T1000 (cell line): ENCODE measurements around the gene BARX1.
"Not testable (repeated sequence)": the region's sequence is repeated elsewhere in the genome, so short reads cannot be mapped to it uniquely, and the experiment has no call there.

Experiments used
- DNase-seq: peaks from one replicate; lab custom pipeline; 2025; ENCODE audit warnings: mixed read lengths; lab: John Stamatoyannopoulos, UW

Gene BARX1

DNA sequence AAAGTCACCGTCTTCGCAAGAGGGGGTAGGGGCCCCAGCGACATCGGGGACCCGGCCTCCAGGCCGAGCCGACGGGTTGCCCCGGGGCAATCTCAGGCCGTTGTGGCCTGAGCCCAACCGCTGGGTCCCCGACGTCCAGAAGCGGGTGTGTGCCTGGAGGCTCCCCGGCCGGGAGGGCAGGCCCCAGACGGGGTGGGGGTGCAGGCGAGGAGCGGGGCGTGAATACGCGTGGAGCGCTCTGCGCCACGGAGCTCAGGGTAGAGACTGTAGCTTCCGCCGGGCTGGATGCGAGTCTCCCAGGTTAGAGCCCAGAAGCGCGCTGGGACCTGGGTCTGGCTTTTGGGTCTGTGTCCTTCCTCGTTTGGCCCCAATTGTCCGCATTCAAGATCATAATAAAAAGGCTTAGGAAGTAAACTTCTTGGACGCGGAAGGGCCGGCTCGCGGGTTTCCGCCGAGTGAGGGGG, 3.5 kb downstream of the BARX1 start:
- no peak for DNase-seq

DNA sequence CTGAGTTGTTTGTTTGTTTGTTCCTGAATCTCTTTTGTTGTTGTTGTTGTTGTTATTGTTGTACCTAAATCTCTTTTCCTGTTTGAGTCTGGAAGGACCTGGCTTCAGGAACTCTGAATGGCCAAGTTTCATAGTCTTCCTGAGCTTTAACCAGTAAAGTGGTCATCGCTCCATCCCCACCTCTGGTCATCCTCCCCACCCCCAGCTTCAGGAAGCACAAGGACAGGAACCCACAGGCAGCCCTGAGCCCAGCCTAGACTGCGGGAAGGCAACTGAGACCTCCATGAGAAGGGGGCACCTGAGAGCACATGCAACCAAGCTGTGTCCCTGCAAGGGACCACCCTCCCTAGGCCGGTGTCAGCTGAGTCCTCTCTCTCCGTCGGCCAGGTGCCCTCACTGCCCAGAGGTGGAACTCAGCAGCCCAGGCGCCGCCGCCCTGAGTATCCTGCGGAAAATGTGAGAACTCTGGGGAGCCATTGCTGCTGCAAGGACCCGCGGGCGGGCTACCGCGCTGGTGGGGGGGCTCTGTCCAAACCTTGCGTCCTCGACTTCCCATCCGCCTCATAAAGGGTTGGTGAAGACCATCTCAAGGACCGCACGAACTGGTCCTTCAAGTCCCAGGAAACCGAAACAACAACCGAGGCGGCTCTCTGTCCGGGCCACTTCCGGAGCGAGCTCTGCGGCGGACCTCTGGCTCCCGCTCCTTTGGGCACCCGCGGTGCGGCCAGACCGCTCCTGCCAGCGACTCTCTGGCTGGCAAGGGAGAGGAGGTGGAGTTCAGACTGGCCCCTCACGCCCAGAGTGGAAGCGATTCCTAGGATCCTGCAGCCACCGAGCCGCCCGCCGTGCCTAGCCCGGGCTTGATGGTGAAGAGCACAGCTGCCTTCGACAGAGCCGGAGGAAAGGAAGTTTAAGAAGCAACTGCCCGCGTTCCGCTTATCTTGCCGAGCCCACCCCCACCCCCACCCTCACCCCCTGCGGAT, 4.2 kb downstream of the BARX1 start:
- DNase-seq, result no peak

DNA sequence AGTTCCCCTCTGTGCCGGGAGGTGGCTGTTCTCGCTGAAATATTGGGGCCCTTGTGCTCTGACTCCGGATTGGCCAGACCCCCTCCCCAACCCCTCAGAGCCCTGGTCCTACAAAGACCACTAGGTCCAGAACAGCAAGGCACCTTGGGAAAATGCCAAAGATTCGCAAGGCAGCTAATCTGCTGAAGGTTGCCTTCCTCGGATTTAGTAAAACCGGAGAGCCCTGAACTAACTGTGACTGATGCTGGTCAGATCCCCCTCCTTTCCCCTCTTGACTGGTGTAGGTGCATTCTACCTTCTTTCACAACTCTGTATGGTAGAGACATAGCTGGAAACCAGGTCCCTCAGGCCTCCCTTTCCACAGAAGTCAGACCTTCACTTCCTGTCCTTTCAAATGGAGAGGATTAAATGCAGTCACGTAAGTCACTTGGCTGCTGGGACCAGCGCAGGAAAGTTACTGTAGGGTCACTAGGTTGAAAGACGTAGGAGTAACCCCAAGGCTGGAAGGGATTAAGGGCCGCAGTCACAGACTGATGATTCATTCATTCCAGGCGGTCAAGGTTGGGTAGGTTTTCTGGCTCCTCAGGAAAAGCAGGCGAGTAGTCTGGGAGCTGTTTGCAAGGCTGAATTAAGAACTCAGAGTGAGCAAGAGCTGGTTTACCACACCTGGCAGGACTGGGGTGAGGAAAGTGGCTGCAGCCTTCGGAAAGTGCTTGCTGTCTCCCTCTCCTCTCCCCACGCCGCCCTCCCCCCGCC, 5.3 kb downstream of the BARX1 start:
- no peak for DNase-seq

DNA sequence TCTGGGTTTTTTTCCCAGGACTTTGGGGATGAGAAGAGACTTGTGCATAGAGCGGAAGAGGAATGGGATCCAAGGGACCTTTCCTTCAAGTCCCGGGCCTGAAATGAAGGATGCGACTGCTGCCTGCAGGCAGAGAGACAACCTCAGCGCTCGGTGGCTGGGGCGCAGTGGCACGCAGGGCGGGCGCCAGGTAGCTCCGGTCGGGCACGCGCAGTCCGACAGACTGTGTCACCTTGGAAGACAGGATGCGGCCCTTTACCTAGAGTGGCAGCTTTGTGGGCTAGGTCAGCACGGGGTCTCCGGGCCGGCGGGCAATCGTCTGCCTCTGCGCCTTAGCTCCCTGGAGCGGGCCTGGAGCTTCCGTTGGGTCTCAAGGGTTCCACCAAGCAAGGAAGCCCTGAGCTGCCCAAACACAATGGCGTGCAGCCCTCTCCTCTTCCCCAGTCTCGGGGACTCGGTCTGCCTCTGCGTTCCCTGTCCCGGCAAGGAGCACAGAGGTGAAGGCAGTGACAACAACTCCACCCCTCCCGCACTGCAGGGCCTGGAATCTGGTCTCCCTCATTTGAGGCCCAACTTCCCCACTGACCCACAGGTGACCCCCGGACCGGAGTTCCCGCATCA, 6.0 kb downstream of the BARX1 start:
- DNase-seq, result no peak

GRCh38 chr9:93948441-93949072, 6.6 kb downstream of the BARX1 start:
- DNase-seq, result no peak

DNA sequence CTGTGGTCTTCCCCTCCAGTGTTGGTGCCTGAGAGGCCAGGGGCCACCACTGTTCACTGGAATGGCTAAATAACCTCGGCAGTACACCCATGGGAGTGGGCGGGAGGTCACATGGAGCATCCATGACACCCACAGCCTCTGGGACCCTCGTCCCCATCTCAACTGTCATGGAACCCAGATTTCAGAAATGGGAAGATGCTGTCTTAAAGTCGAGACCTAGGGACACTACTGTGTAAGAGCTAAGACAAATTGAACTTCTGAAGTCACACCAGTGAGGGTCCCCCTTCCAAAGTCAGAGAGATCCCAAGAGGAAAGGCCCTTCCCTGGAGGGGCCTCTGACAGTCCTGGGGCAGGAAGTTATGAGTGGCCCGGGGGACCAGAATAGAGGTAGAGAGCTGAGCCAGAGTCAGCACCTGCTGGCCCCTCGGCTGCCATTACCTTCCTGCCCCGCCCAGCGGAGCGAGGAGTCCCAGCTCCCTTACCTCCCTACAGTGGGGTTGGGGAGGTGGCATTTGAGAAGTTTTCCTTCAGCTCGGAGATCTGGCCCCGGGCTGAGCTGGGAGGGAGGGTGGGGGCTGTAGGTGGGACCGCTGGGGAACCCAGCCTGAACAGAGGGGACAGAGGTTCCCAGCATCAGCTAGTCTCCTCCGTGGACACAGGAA, 7.6 kb downstream of the BARX1 start:
- no peak for DNase-seq

DNA sequence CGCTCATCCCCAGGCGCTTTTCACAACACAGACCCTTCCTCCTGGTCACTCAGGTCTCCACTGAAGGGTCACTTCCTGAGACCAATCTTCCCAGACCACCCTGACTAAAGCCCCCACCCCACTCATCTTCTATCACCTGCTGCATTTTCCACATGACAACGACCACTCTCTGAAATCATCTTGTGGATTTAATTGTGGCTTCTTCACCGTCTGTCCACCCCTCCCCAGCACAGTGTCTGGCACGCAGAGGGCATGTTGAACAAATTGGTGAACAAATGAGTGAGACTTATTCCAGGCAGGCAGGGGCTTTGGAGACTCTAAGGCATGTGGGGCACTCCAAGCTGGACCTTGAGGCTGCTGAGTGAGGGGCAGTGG, 8.8 kb downstream of the BARX1 start:
- no peak for DNase-seq

- no peak for DNase-seq
Measured at GRCh38 chr9:93945400-93946337, 9.5 kb downstream of the BARX1 start.

DNA sequence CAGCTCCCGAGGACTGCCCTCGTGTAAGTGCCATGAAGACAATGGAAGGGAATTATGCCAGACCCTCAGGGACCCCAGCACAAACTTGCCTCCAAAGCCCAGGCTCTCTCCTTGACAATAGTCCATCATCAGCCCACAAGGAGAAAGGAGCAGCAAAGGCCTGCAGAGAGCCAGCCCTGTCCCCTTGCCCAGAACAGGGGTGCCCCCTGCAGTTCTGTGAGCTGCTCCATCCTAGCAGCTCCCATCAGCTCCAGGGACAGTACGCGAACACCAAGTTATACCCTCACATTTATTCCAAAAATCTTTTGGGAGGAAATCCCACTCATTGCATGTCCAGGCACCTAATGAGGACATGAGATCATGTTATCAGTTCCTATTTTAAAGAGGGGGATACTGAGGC, 11.1 kb downstream of the BARX1 start:
- DNase-seq, result no peak

GRCh38 chr9:93942161-93942560, 13.0 kb downstream of the BARX1 start:
- no peak for DNase-seq

GRCh38 chr9:93941493-93941892, 13.7 kb downstream of the BARX1 start:
- DNase-seq, result no peak

GRCh38 chr9:93940951-93941350, 14.2 kb downstream of the BARX1 start:
- no peak for DNase-seq

DNA sequence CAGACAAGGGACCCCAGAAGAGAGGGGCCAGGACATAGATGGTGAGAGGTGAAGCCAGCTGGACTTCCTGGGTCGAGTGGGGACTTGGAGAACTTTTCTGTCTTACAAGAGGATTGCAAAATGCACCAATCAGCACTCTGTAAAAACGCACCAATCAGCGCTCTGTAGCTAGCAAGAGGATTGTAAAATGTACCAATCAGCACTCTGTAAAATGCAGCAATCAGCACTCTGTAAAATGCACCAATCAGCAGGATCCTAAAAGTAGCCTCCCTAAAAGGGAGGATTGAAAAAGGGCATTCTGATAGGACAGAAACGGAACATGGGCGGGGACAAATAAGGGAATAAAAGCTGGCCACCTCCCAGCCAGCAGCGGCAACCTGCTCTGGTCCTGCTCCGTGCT, 15.6 kb downstream of the BARX1 start:
- DNase-seq, result not testable (repeated sequence)

GRCh38 chr9:93937193-93937592, 18.0 kb downstream of the BARX1 start:
- DNase-seq, result no peak

GRCh38 chr9:93931905-93932304, 23.2 kb downstream of the BARX1 start:
- DNase-seq, result no peak

GRCh38 chr9:93930070-93930469, 25.1 kb downstream of the BARX1 start:
- no peak for DNase-seq

DNA sequence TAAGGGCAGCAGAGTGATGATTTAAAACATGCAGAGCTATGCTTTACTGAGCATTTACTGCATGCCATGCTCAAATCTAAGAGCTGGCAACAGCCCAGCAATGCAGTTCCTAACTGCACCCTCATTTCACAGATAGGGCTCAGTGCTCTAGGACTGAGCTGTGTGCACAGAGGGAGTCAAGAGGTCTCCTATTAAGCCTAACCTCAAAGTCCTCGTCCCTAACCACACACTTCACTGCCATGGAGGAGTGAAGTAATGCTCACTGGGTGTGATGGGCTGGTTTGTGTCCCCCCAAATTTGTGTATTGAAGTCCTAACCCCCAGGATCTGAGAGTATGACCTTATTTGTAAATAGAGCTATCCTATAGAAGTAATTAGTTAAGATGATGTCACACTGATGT, 25.9 kb downstream of the BARX1 start:
- DNase-seq, result no peak

DNA sequence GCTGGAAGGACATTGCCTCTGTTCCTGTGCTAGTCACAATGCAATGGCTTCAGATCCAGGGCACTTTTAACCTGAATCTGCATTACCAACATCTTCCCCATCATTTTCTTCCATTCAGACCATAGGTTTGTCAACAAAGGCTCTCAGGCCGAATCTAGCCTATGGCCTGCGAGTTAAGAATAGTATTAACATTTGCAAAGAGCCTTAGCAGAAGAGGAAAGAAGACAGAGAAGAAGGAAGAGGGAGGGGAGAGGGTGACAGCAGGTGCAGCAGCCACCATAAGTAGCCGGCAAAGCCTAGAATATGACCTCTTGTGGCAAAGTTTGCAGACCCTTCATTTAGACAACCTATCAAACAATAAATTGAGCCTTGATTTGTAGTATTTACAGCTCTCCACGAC, 32.6 kb downstream of the BARX1 start:
- no peak for DNase-seq

GRCh38 chr9:93920131-93920800, 34.9 kb downstream of the BARX1 start:
- no peak for DNase-seq

DNA sequence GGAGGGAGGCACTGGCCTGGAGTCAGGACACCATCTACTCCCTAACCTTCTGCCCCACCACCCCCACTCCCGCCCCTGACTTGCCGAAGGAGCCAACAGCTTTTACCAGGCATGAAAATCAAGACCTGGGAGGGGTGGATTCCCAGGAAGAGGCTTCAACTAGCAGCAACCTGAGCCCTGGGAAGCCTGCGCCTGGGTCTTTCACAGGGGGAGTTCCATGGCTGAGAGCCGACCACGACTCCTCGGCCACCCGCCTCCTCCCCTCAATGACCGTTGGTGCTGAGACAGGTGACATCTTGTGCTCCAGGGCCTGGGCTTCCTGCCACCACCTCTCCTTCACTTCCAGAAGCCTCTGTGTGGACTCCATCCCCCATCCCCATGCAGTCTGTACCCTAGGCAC, 37.1 kb downstream of the BARX1 start:
- DNase-seq, result no peak
